IMR-90 (cell line): ENCODE data around the gene CYB561D1. TPM values are rescaled to one million over a fixed set of nuclear protein-coding genes. Genes with fewer than 3 reads are reported as not detected.

ENCODE experiments used
- ATAC-seq: fragments of 200-7000 bp; cut with Tn5 transposase; 2 replicates; pipeline ENCODE4 v1.9.1; 2020; ENCODE audit warnings: low read depth, mild to moderate bottlenecking, moderate library complexity
- BruUV-seq: library from RNA; stranded (reverse); fragments of 400-500 nt; replicated peaks from 2 replicates; lab custom pipeline; 2021; lab: Mats Ljungman, UMichigan
- CTCF ChIA-PET: fragments of 300-600 bp; formaldehyde crosslinking; extraction: SDS; loops from one replicate; lab custom pipeline; 2021; ENCODE audit warnings: antibody characterized with exemption; lab: Yijun Ruan, JAX
- POLR2A ChIA-PET: fragments of 300-600 bp; sonication (Branson Sonifier 250); formaldehyde crosslinking; loops from one replicate; lab custom pipeline; 2022; ENCODE audit warnings: antibody characterized with exemption; ENCODE audit not compliant: unreplicated experiment; lab: Charles Lee
- DNase-seq: peaks from one replicate; pipeline ENCODE4 v3.0.0; 2013
- H2AFZ ChIP-seq: replicated peaks from 2 replicates; pipeline ENCODE3; 2013; ENCODE audit warnings: low read length, mild to moderate bottlenecking; ENCODE audit not compliant: poor library complexity
- H2AK5ac ChIP-seq: 2 replicates; pipeline ENCODE4 v1.6.1; 2013; ENCODE audit warnings: low read depth, low read length, inconsistent platforms
- H2AK9ac ChIP-seq: replicated peaks from 2 replicates; pipeline ENCODE3; 2013; ENCODE audit warnings: mild to moderate bottlenecking, low read depth, low read length, moderate library complexity; ENCODE audit not compliant: poor library complexity
- H2BK120ac ChIP-seq: 2 replicates; pipeline ENCODE4 v1.6.1; 2013; ENCODE audit warnings: low read depth, low read length, inconsistent platforms
- H2BK15ac ChIP-seq: 3 replicates; pipeline ENCODE4 v1.6.1; 2013; ENCODE audit warnings: low read depth, low read length, inconsistent platforms
- H2BK20ac ChIP-seq: 2 replicates; pipeline ENCODE4 v1.6.1; 2013; ENCODE audit warnings: low read depth, mild to moderate bottlenecking, inconsistent platforms, low read length, moderate library complexity
- H2BK5ac ChIP-seq: 2 replicates; pipeline ENCODE4 v1.6.1; 2013; ENCODE audit warnings: mild to moderate bottlenecking, low read depth, low read length, inconsistent platforms; ENCODE audit not compliant: poor library complexity, severe bottlenecking
- H3K14ac ChIP-seq: replicated peaks from 2 replicates; pipeline ENCODE4 v1.6.1; 2013; ENCODE audit warnings: low read depth, low read length, inconsistent platforms
- H3K18ac ChIP-seq: 2 replicates; pipeline ENCODE4 v1.6.1; 2013; ENCODE audit warnings: low read depth, low read length, control low read depth
- H3K23ac ChIP-seq: 2 replicates; pipeline ENCODE4 v1.6.1; 2013; ENCODE audit warnings: low read depth, low read length, inconsistent platforms
- H3K27ac ChIP-seq: 2 replicates; pipeline ENCODE4 v1.5.1; 2013; ENCODE audit warnings: mild to moderate bottlenecking, control low read depth, low read length; ENCODE audit not compliant: insufficient read depth
- H3K27me3 ChIP-seq: 2 replicates; pipeline ENCODE4 v1.6.1; 2013; ENCODE audit warnings: low read length; ENCODE audit not compliant: control insufficient read depth, insufficient read depth
- H3K36me3 ChIP-seq: 2 replicates; pipeline ENCODE4 v1.6.1; 2013; ENCODE audit warnings: low read length, mixed read lengths; ENCODE audit not compliant: control insufficient read depth, insufficient read depth
- H3K4ac ChIP-seq: 2 replicates; pipeline ENCODE4 v1.6.1; 2013; ENCODE audit warnings: low read depth, low read length, inconsistent platforms
- H3K4me1 ChIP-seq: 2 replicates; pipeline ENCODE4 v1.6.1; 2013; ENCODE audit warnings: low read length, mixed read lengths; ENCODE audit not compliant: control insufficient read depth, insufficient read depth
- H3K4me2 ChIP-seq: 2 replicates; pipeline ENCODE4 v1.6.1; 2013; ENCODE audit warnings: low read depth, mild to moderate bottlenecking, control low read depth, low read length, moderate library complexity
- H3K4me3 ChIP-seq: 2 replicates; pipeline ENCODE4 v1.5.1; 2013; ENCODE audit warnings: low read depth, mild to moderate bottlenecking, control low read depth, low read length, moderate library complexity; ENCODE audit not compliant: insufficient read depth
- H3K56ac ChIP-seq: 2 replicates; pipeline ENCODE4 v1.6.1; 2013; ENCODE audit warnings: low read length, inconsistent platforms; ENCODE audit not compliant: insufficient read depth; ENCODE audit errors: extremely low read depth
- H3K79me1 ChIP-seq, 2 experiments: 2 replicates each; pipeline ENCODE4 v1.6.1; 2013; ENCODE audit warnings: low read length in 2 of 2, inconsistent platforms in 1 of 2, low read depth in 1 of 2
- H3K9ac ChIP-seq: 2 replicates; pipeline ENCODE4 v1.6.1; 2013; ENCODE audit warnings: low read depth, low read length, control low read depth
- H3K9me1 ChIP-seq: 2 replicates; pipeline ENCODE4 v1.6.1; 2013; ENCODE audit warnings: low read length, inconsistent platforms; ENCODE audit not compliant: insufficient read depth
- H3K9me3 ChIP-seq: 2 replicates; pipeline ENCODE4 v1.6.1; 2013; ENCODE audit warnings: low read length; ENCODE audit not compliant: control insufficient read depth, insufficient read depth
- H4K20me1 ChIP-seq: 2 replicates; pipeline ENCODE4 v1.6.1; 2013; ENCODE audit warnings: low read length, inconsistent platforms; ENCODE audit not compliant: insufficient read depth
- H4K5ac ChIP-seq: 2 replicates; pipeline ENCODE4 v1.6.1; 2013; ENCODE audit warnings: mild to moderate bottlenecking, low read depth, low read length, control low read depth
- H4K8ac ChIP-seq, 2 experiments: 2 replicates each; pipeline ENCODE4 v1.6.1; 2013; ENCODE audit warnings: low read depth in 2 of 2, low read length in 2 of 2, control low read depth in 1 of 2, inconsistent platforms in 1 of 2
- H4K91ac ChIP-seq: 2 replicates; pipeline ENCODE4 v1.6.1; 2013; ENCODE audit warnings: low read depth, low read length, inconsistent platforms; ENCODE audit not compliant: insufficient read depth
- CEBPB ChIP-seq: IDR thresholded peaks from 2 replicates; pipeline ENCODE4 v1.6.1; 2012; ENCODE audit warnings: low read depth, low read length, improper control_type of control experiment
- CHD1 ChIP-seq: IDR thresholded peaks from 2 replicates; pipeline ENCODE4 v1.6.1; 2012; ENCODE audit warnings: low read depth, low read length, improper control_type of control experiment
- FOS ChIP-seq: fragments of 150-350 bp; IDR thresholded peaks from 2 replicates; pipeline ENCODE4 v1.6.1; 2016; ENCODE audit warnings: low read depth, low read length
- RFX5 ChIP-seq: IDR thresholded peaks from 2 replicates; pipeline ENCODE4 v1.8.0; 2012; ENCODE audit warnings: low read depth, mild to moderate bottlenecking, low read length, moderate library complexity
- SMC3 ChIP-seq: fragments of 150-350 bp; IDR thresholded peaks from 2 replicates; pipeline ENCODE4 v1.6.1; 2016; ENCODE audit warnings: low read depth, mild to moderate bottlenecking, antibody characterized with exemption, low read length, moderate library complexity
- WGBS, 2 experiments: methylation state at CpG; one replicate each; pipeline versions ENCODE4 v1.1.5 to v1.1.7; 2013; ENCODE audit warnings: missing lambda C conversion rate in 2 of 2; ENCODE audit not compliant: insufficient read length in 1 of 2; ENCODE audit errors: extremely low coverage in 2 of 2; 5-methylcytosine and 5-hydroxymethylcytosine counted together
- dilution Hi-C: fragments of 300-500 bp; cut with HindIII; formaldehyde crosslinking; loops from one replicate; pipeline ENCODE4 v1.14.3; 2018; ENCODE audit warnings: low sequenced_read_pairs; ENCODE audit not compliant: unreplicated experiment
- in situ Hi-C: fragments of 300-500 bp; cut with MboI; formaldehyde crosslinking; loops from 3 replicates; pipeline ENCODE4 v1.14.3; 2019; ENCODE audit warnings: low sequenced_read_pairs, inconsistent platforms, mixed read lengths
- intact Hi-C: fragments of 100-400 bp; cut with micrococcal nuclease; formaldehyde crosslinking; loops from 2 replicates; pipeline ENCODE4 v1.10.0; 2022
- polyA plus RNA-seq, 3 experiments: library from polyadenylated mRNA; depleted of rRNA; stranded (reverse); fragments of >200 nt; gene quantifications; 2 replicates each; pipeline ENCODE4 v1.2.3, GENCODE V29; 2012; ENCODE audit warnings: low replicate concordance in 1 of 3
- total RNA-seq: library from RNA; depleted of rRNA; stranded (reverse); fragments of >200 nt; gene quantifications from 2 replicates; pipeline ENCODE4 v1.2.3, GENCODE V29; 2012
- TF ChIP-seq, protein P1 (sequence below): fragments of 150-350 bp; IDR thresholded peaks from 2 replicates; pipeline ENCODE4 v1.6.1; 2017; ENCODE audit warnings: mild to moderate bottlenecking, antibody characterized with exemption, low read length, low read depth

CYB561D1 gene
- total and polyA plus RNA-seq, 2 of the 4 experiments (the other 2 are of a cell fraction): 5.7 to 8.1 TPM

DNA sequence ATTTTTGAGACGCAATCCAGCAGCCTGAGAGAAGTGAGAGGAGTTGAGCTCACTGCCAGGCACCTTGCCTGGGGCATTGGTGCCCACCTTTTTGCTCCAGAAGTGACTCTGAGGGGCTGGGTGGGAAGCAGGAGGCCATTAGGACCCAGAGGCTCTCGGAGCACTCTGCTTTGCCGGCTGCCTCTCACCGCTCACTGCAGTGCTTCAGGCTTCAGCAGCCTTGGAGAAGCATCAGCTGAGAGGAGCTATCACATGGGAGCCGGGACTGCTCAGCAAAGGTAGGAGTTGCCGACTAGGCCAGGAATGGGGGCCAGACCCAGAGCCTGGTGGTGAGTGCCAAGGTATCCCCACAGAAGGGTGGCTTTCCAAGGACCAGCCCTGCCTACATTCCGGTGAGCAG, 45.8 kb downstream of the CYB561D1 start, which contains the start of gene GPR61:
Gene GPR61, plus strand, starts transcription at position 197 of the 400 bp plus-strand sequence. CDS start 3,151 bp downstream, outside the sequence.
- POLR2A ChIA-PET: interaction anchor here (1.2 kb wide), 1 partner anchor 9 kb away, joined by 4 read pairs; the partner anchor contains the start of gene GNAI3

More for the DNA sequence above, 45.8 kb downstream of the CYB561D1 start, which contains the start of gene GPR61:
- Histone ChIP-seq H4K91ac (no peak within 1 kb of the TSS), H2BK5ac (no peak within 1 kb of the TSS), H3K27me3 (peaks cover 23% of the 10 kb centered on the region), H3K9ac (no peak within 1 kb of the TSS), H3K27ac (no peak within 1 kb of the TSS), H2BK20ac (no peak within 1 kb of the TSS), H2AK5ac (no peak within 1 kb of the TSS), H2AK9ac (no peak within 1 kb of the TSS), H3K9me3 (no peaks in the 10 kb centered on the region), H4K5ac (no peak within 1 kb of the TSS), H3K4ac (no peak within 1 kb of the TSS), H4K20me1 (no peaks in the 10 kb centered on the region), H3K9me1 (no peaks in the 10 kb centered on the region; the same call in 1 of the 2 replicates), H3K79me1 (no peaks in the 10 kb centered on the region), H3K4me3 (no peak within 1 kb of the TSS), H3K4me1 (no peaks in the 10 kb centered on the region; the same call in 1 of the 2 replicates), H2BK120ac (no peak within 1 kb of the TSS), H3K56ac (no peak within 1 kb of the TSS), H3K36me3 (no peaks in the 10 kb centered on the region), H2AFZ (peak within 1 kb of the TSS; percentile 33), H2BK15ac (no peak within 1 kb of the TSS), H3K23ac (no peak within 1 kb of the TSS), H3K14ac (no peak within 1 kb of the TSS), H4K8ac (no peak within 1 kb of the TSS), H3K4me2 (no peak within 1 kb of the TSS), H3K18ac (no peak within 1 kb of the TSS)
- ATAC-seq (peak; percentile 57; the same call in 1 of the 2 replicates), DNase-seq (no peak)
- WGBS, 2 experiments: 25% methylated on average over 4 of the region's 7 CpGs; no CpG with 5 or more reads in 1 of the 2 experiments
- dilution Hi-C loops: no loop called here
- CTCF ChIA-PET: interaction anchor here (0.5 kb wide), 1 partner anchor 638 kb away, joined by 4 read pairs; no protein-coding TSS in a partner anchor
- TF ChIP-seq CEBPB: no peak
- TF ChIP-seq RFX5: no peak
- TF ChIP-seq SMC3: no peak
- TF ChIP-seq FOS: no peak
- TF ChIP-seq CHD1: no peak
- TF ChIP-seq, protein P1, sequence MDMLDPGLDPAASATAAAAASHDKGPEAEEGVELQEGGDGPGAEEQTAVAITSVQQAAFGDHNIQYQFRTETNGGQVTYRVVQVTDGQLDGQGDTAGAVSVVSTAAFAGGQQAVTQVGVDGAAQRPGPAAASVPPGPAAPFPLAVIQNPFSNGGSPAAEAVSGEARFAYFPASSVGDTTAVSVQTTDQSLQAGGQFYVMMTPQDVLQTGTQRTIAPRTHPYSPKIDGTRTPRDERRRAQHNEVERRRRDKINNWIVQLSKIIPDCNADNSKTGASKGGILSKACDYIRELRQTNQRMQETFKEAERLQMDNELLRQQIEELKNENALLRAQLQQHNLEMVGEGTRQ: no peak
- intact Hi-C loops: no loop called here
- in situ Hi-C loops: loop anchor here (10.0 kb wide), 1 partner anchor 275 kb away; no protein-coding TSS in a partner anchor
- BruUV-seq: no TSS peak
